H1 (cell line): ENCODE results near the gene UBE2E2.

ENCODE experiments used
- JUND ChIP-seq: IDR thresholded peaks from 2 replicates; pipeline ENCODE4 v1.6.1; 2011; ENCODE audit warnings: mild to moderate bottlenecking, improper control_type of control experiment, low read length
- POLR2A ChIP-seq, 2 experiments: IDR thresholded peaks; 1 replicate in 1 of 2; 2 replicates in 1 of 2; pipeline ENCODE4 v1.6.1; 2011; ENCODE audit warnings: low read depth in 2 of 2, low read length in 2 of 2, mild to moderate bottlenecking in 2 of 2; ENCODE audit errors: control extremely low read depth in 1 of 2
- POLR2AphosphoS5 ChIP-seq: IDR thresholded peaks from 2 replicates; pipeline ENCODE4 v1.6.1; 2011; ENCODE audit warnings: low read depth, low read length
- POU5F1 ChIP-seq: IDR thresholded peaks from 2 replicates; pipeline ENCODE4 v1.6.1; 2011; ENCODE audit warnings: low read depth, mild to moderate bottlenecking, low read length, moderate library complexity
- RFX5 ChIP-seq: IDR thresholded peaks from 2 replicates; pipeline ENCODE4 v1.6.1; 2011; ENCODE audit warnings: low read depth, low read length, improper control_type of control experiment, borderline replicate concordance
- SIN3A ChIP-seq, 2 experiments: IDR thresholded peaks in 1 of 2; conservative IDR thresholded peaks in 1 of 2; 2 replicates each; pipeline ENCODE4 v1.6.1; 2011 to 2012; ENCODE audit warnings: low read length in 2 of 2, improper control_type of control experiment in 1 of 2, low read depth in 1 of 2, mild to moderate bottlenecking in 1 of 2
- SP1 ChIP-seq: IDR thresholded peaks from 2 replicates; pipeline ENCODE4 v1.6.1; 2011; ENCODE audit warnings: low read depth, low read length
- TF ChIP-seq, protein P1 (sequence below), 3 experiments: IDR thresholded peaks; 1 replicate in 2 of 3; 2 replicates in 1 of 3; pipeline versions ENCODE4 v1.5.1 to v1.6.1; 2011; ENCODE audit warnings: low read length in 3 of 3, mild to moderate bottlenecking in 3 of 3, inconsistent platforms in 2 of 3, low read depth in 1 of 3, moderate library complexity in 1 of 3; ENCODE audit not compliant: insufficient read depth in 1 of 3; ENCODE audit errors: control extremely low read depth in 1 of 3
- TF ChIP-seq, protein P2 (sequence below): IDR thresholded peaks from 2 replicates; pipeline ENCODE4 v1.6.1; 2012; ENCODE audit warnings: inconsistent platforms

DNA sequence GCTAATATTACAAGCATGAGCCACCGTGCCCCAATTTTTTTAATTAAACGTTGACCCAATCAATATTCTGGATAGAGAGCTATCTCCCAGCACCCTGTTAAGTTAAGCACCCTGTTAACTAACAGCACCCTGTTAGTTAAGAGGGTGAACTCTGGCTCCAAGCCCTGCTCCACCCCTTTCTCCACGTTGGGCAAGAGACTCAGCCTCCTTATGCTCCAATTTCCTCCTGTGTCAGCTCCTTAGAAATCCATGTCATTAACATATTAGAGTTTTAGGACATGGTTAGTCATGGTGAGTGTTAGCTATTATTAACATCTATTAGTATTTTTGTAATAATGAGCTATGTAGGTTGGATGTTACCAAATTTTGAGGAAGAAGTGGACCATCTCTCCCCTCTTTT lies 385.4 kb downstream of the UBE2E2 start:
- TF ChIP-seq, protein P1, sequence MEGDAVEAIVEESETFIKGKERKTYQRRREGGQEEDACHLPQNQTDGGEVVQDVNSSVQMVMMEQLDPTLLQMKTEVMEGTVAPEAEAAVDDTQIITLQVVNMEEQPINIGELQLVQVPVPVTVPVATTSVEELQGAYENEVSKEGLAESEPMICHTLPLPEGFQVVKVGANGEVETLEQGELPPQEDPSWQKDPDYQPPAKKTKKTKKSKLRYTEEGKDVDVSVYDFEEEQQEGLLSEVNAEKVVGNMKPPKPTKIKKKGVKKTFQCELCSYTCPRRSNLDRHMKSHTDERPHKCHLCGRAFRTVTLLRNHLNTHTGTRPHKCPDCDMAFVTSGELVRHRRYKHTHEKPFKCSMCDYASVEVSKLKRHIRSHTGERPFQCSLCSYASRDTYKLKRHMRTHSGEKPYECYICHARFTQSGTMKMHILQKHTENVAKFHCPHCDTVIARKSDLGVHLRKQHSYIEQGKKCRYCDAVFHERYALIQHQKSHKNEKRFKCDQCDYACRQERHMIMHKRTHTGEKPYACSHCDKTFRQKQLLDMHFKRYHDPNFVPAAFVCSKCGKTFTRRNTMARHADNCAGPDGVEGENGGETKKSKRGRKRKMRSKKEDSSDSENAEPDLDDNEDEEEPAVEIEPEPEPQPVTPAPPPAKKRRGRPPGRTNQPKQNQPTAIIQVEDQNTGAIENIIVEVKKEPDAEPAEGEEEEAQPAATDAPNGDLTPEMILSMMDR (IDR thresholded peaks at IDR 0.05; ENCODE audit: control extremely low read depth in 1 of 3, insufficient read depth in 1 of 3, low read depth in 1 of 3, low read length in 3 of 3) = no peak
- TF ChIP-seq POLR2A (IDR thresholded peaks at IDR 0.05; ENCODE audit: control extremely low read depth in 1 of 2, low read depth in 2 of 2, low read length in 2 of 2) (no peak), SIN3A (conservative IDR thresholded peaks at IDR 0.05 in 1 of 2, IDR thresholded peaks at IDR 0.05 in 1 of 2; ENCODE audit: low read depth in 1 of 2, low read length in 2 of 2) (no peak), POU5F1 (no peak), SP1 (no peak), POLR2AphosphoS5 (no peak), RFX5 (no peak), JUND (no peak)
- TF ChIP-seq, protein P2, sequence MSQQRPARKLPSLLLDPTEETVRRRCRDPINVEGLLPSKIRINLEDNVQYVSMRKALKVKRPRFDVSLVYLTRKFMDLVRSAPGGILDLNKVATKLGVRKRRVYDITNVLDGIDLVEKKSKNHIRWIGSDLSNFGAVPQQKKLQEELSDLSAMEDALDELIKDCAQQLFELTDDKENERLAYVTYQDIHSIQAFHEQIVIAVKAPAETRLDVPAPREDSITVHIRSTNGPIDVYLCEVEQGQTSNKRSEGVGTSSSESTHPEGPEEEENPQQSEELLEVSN = no peak
